HEK293T (cell line): Measurements from ENCODE around the gene EFHC1.

Experiments
- BHLHE40 ChIP-seq: fragments of 450-650 bp; IDR thresholded peaks from 2 replicates; pipeline ENCODE4 v1.6.1; 2016; ENCODE audit warnings: mild to moderate bottlenecking, moderate library complexity, borderline replicate concordance
- FOXA1 ChIP-seq: fragments of 450-650 bp; IDR thresholded peaks from 2 replicates; pipeline ENCODE4 v1.6.1; 2016; ENCODE audit warnings: mild to moderate bottlenecking
- FOXM1 ChIP-seq: fragments of 450-650 bp; IDR thresholded peaks from 2 replicates; pipeline ENCODE4 v1.6.1; 2017; ENCODE audit warnings: mild to moderate bottlenecking, borderline replicate concordance
- SP1 ChIP-seq: fragments of 450-650 bp; IDR thresholded peaks from 2 replicates; pipeline ENCODE4 v1.6.1; 2017
- SUZ12 ChIP-seq: fragments of 450-650 bp; IDR thresholded peaks from 2 replicates; pipeline ENCODE4 v1.6.1; 2016; ENCODE audit warnings: mild to moderate bottlenecking
- ZNF384 ChIP-seq: fragments of 450-650 bp; IDR thresholded peaks from 2 replicates; pipeline ENCODE4 v1.6.1; 2016

- no peak for TF ChIP-seq FOXM1
- TF ChIP-seq BHLHE40, result no peak
- TF ChIP-seq SUZ12, result no peak
- no peak for TF ChIP-seq FOXA1
- TF ChIP-seq SP1, result no peak
- no peak for TF ChIP-seq ZNF384
Observed at GRCh38 chr6:52390361-52390727, 29.8 kb upstream of the EFHC1 start.
